Erythroblast (primary cell): Measurements from ENCODE around the gene NACAD.
"Not testable (repeated sequence)": the region's sequence is repeated elsewhere in the genome, so short reads cannot be mapped to it uniquely, and the experiment has no call there.

Experiments used
- DNase-seq, 2 experiments: peaks; one replicate each; lab custom pipeline; 2025; lab: John Stamatoyannopoulos, UW
- GATA1 ChIP-seq: IDR thresholded peaks from 2 replicates; pipeline ENCODE4 v1.6.1; 2011; ENCODE audit warnings: low read depth, mild to moderate bottlenecking, control low read depth, low read length, moderate library complexity
- POLR2A ChIP-seq: IDR thresholded peaks from 2 replicates; pipeline ENCODE4 v1.6.1; 2011; ENCODE audit warnings: mild to moderate bottlenecking, low read length

Gene NACAD

GRCh38 chr7:45055016-45055415 is 33.8 kb downstream of the NACAD start:
- TF ChIP-seq POLR2A: no peak
- no peak for TF ChIP-seq GATA1
- DNase-seq: no peak

GRCh38 chr7:45054442-45054841 is 34.3 kb downstream of the NACAD start:
- TF ChIP-seq GATA1 (no peak), POLR2A (no peak)
- DNase-seq: no peak

DNA sequence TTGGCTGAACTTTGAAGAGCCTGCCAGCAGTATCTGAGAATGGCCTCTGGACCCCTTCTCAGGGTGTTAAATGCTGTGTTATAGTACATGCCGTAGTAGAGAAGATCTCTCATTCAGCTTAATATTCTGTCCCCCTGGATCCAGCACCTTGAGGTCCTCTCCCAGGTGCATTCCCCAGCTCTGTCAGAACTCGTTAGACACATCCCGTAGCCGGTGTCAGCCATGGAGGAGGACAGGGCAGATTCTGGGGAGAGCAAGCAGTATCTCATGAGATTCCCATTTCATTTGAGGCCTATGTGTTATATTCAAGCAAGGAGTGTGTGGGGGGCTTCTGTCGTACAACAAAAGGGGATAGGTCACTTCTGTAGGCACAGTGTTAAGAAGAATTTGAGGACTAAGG is 34.8 kb downstream of the NACAD start:
- no peak for DNase-seq
- TF ChIP-seq GATA1 (no peak), POLR2A (no peak)

- no peak for TF ChIP-seq GATA1
- TF ChIP-seq POLR2A: no peak
- no peak for DNase-seq
These were observed 35.4 kb downstream of the NACAD start for GRCh38 chr7:45053401-45053800.

GRCh38 chr7:45052011-45052410 is 36.8 kb downstream of the NACAD start:
- no peak for TF ChIP-seq GATA1
- no peak for TF ChIP-seq POLR2A
- DNase-seq: no peak

GRCh38 chr7:45050198-45050597 is 38.6 kb downstream of the NACAD start:
- TF ChIP-seq POLR2A (no peak), GATA1 (no peak)
- DNase-seq: no peak

DNA sequence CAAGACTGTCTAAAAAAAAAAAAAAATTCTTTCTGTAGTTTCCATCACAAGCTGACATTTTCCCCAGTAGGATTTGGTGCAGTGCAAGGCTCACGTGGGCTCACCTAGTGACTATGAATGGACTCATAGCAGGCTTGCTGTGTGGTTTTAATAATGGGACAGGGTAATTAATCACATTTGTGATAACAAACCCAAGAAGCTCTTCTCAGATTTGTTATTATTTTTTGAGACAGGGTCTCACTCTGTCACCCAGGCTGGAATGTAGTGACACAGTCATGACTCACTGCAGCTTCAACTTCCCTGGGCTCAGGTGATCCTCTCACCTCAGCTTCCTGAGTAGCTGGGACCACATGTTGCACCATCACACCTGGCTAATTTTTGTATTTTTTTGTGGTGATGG is 40.0 kb downstream of the NACAD start:
- no peak for TF ChIP-seq GATA1
- TF ChIP-seq POLR2A: no peak

GRCh38 chr7:45044338-45044737 is 44.4 kb downstream of the NACAD start:
- DNase-seq: no peak

More for the DNA sequence above, 40.0 kb downstream of the NACAD start:
- DNase-seq: no peak

DNA sequence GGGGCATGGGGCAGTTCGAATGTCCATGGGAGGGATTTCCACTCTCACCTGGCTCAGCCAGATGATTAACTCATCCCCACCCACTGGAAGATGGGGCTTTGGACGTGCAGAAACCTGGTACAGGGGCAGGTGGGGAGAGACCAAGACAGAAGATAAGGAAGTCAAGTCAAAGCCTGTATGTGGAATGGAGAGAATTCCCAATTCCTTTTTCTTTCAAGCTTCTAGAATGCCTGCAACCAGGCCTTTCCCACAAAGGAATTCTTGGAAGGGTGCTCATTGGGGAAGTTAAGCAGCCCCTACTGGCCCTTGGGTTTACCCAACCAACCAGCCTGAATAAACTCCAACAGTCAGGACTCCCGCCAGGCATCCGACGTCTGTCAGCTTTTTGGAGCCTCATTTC is 49.7 kb downstream of the NACAD start:
- TF ChIP-seq POLR2A (no peak), GATA1 (no peak)
- DNase-seq: no peak

More at GRCh38 chr7:45044338-45044737, 44.4 kb downstream of the NACAD start:
- TF ChIP-seq POLR2A (no peak), GATA1 (no peak)

DNA sequence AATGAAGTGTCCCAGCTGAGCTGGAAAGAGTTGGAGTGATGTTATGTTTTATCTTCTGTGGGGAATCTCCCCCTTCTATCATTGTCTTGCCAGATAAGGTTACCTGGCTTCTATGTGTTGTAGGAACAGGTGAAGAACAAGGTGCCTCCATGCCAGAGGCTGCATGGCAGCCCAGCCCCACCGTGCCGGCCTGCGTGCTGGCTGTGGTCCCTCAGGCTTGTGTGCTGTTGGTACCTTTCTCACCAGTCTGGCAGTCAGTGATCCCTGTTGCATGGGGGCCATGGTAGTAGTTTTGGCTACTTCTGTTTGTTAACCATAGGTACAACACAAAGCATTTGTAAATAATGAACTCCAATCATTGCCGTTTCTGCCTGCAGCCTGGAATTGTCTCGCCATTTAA is 50.9 kb downstream of the NACAD start:
- no peak for DNase-seq
- TF ChIP-seq POLR2A (no peak), GATA1 (no peak)

DNA sequence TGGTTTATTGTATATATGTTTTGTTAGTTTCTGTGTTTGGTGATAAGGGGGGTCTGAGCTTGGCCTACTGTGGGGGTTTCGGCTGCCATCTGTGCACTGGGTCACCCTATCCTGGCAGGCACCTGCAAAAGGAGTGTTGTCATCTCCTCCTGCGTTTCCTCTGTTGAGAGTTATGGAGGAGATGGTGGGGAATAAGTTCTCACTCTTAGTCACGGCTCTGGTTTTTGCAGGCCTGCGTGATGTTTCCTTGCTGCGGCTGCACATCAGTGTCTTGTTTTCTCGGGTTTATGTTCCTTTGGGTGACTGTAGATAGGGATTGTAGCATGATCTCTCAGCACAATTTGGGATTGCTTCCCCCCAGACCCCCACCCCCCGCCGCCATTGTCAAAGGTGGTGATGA is 52.0 kb downstream of the NACAD start:
- no peak for DNase-seq
- no peak for TF ChIP-seq POLR2A
- TF ChIP-seq GATA1: no peak

- DNase-seq: no peak
- no peak for TF ChIP-seq POLR2A
These were observed 52.5 kb downstream of the NACAD start for GRCh38 chr7:45036317-45036716.

GRCh38 chr7:45035893-45036292 is 52.9 kb downstream of the NACAD start:
- DNase-seq: no peak
- TF ChIP-seq GATA1 (no peak), POLR2A (no peak)

GRCh38 chr7:45035371-45035770 is 53.4 kb downstream of the NACAD start:
- TF ChIP-seq POLR2A (no peak), GATA1 (no peak)
- no peak for DNase-seq

- DNase-seq: not testable (repeated sequence)
These were observed 54.1 kb downstream of the NACAD start for GRCh38 chr7:45034710-45035109.

DNA sequence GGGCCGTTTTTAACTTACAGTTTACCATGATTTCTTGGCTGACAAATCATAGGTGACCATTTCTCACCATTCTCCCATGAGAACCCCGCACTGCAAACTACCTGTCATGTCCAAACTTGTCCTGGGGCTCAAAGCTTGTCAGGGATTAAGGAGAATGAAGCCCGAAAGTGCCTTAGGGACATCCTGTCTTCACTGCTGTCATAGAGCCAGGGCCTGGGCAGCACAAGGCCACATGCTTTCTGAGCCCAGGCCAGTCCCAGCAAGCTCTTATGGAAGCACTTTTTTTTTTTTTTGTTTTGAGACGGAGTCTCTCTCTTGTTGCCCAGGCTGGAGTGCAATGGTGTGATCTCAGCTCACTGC is 54.9 kb downstream of the NACAD start:
- TF ChIP-seq POLR2A (no peak), GATA1 (no peak)
- DNase-seq: no peak
